ENCODE results near the gene RSAD1. TPM values are rescaled to one million over a fixed set of nuclear protein-coding genes. Genes with fewer than 3 reads are reported as not detected.

The RSAD1 gene
- total and polyA plus RNA-seq, 10 of the 15 experiments (the other 5 are each of a cell fraction or from before 2014, with no cell fraction given), result 2.5 to 28.1 (median 22.6) TPM

DNA sequence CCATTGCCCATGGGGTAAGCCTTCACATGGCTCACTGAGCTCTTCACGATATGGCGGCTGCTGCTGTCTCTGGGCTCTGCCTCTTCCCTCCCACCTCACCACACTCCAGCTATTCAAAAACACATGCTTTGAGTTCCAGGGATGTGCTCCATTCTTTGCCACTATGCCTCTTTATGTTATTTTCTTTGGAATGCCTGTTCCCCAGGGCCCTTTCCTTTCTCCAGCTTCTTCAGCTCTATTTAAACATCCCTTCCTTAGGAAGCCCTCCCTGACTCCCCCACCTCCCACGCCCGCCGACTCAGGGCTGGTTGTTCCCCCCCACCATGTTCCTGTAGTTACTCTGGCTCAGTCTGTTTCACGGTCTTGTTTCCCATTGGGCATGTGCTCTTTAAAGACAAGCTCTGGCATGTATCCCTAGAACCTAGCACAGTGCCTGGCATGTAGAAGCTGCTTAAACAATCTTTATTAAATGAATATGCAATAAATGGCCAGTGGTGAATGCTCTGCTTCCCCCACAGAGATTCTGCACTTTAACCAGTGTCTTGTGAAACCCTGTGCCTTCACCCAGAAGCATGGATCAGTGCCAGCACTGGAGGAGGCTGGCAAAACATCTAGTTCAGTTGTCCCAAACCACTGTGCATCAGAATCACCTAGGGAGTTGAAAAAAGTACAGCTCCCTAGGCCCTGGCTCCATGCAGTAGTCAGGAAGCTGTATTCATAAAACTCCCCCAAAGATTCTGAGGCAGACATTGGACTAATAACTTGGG is 36.5 kb downstream of the RSAD1 start:
- no peaks in the 10 kb centered on the region for H3K36me3 ChIP-seq (ENCODE audit: control insufficient read depth in 2 of 2, insufficient read depth in 2 of 2, low read length in 1 of 2)
- no peak overlapping the region for H3K27ac ChIP-seq (ENCODE audit: control insufficient read depth, insufficient read depth)
- in situ Hi-C loops (cut with MboI), result no loop called here
- H4K20me1 ChIP-seq (ENCODE audit: control insufficient read depth, insufficient read depth), result no peaks in the 10 kb centered on the region
- intact Hi-C loops (cut with micrococcal nuclease; ENCODE audit: unreplicated experiment), result no loop called here
- no peaks in the 10 kb centered on the region for H3K9me3 ChIP-seq (replicated peaks; ENCODE audit: control insufficient read depth, insufficient read depth, low read length)
- H3K4me1 ChIP-seq (ENCODE audit: control insufficient read depth, insufficient read depth, low read length), result peaks cover 10% of the 10 kb centered on the region
- no TSS peak for BruUV-seq (replicated peaks)
- DNase-seq (ENCODE audit: low read depth, low spot score) (no peak), FAIRE-seq (no peak), ATAC-seq (no peak)
- SMC1A ChIA-PET (ENCODE audit: uncharacterized antibody, unreplicated experiment), result interaction anchor here (1.1 to 1.3 kb wide), 2 partner anchors 9 to 31 kb away, joined by 3 to 5 read pairs; partner anchors contain the start of gene SPATA20
- no peaks in the 10 kb centered on the region for H3K79me2 ChIP-seq (ENCODE audit: control insufficient read depth, insufficient read depth, low read length)
- no peak overlapping the region for H3K4me3 ChIP-seq
- CTCF ChIA-PET, result interaction anchor here (0.6 kb wide), 1 partner anchor 313 kb away, joined by 3 read pairs; no protein-coding TSS in a partner anchor
- no peak overlapping the region for H3K9ac ChIP-seq (ENCODE audit: control insufficient read depth, insufficient read depth, low read length)
- no peaks in the 10 kb centered on the region for H3K27me3 ChIP-seq (replicated peaks in 1 of 2; ENCODE audit: control insufficient read depth in 2 of 2, insufficient read depth in 2 of 2, low read length in 1 of 2)
- WGBS (ENCODE audit: insufficient coverage, insufficient replicate concordance, low lambda C conversion rate, missing lambda C conversion rate), result 90% methylated on average over 6 of the region's 6 CpGs
- H3K4me2 ChIP-seq (ENCODE audit: control insufficient read depth, insufficient read depth), result no peak overlapping the region
- no peak overlapping the region for H2AFZ ChIP-seq (ENCODE audit: control insufficient read depth, low read depth, low read length)
- RAD21 ChIA-PET (ENCODE audit: unreplicated experiment), result interaction anchor here (0.8 to 1.5 kb wide), 2 partner anchors 16 to 27 kb away, joined by 3 read pairs; no protein-coding TSS in a partner anchor
- POLR2A ChIA-PET, result no interaction called here
- TF ChIP-seq TAF1 (IDR thresholded peaks at IDR 0.05; ENCODE audit: borderline replicate concordance, low read depth, low read length) (no peak), ZNF207 (IDR thresholded peaks at IDR 0.05; ENCODE audit: borderline replicate concordance) (no peak), RB1 (IDR thresholded peaks at IDR 0.05; ENCODE audit: borderline replicate concordance) (no peak), KDM1A (IDR thresholded peaks at IDR 0.05; ENCODE audit: borderline replicate concordance) (no peak), NR2F1 (conservative IDR thresholded peaks at IDR 0.05) (no peak), CEBPB (IDR thresholded peaks at IDR 0.05; ENCODE audit: borderline replicate concordance in 1 of 2, low read depth in 2 of 2, low read length in 2 of 2) (no peak), PML (IDR thresholded peaks at IDR 0.05; ENCODE audit: low read length) (no peak), SRF (IDR thresholded peaks at IDR 0.05; ENCODE audit: low read depth in 2 of 2, low read length in 2 of 2) (no peak)
- TF ChIP-seq, protein P1, sequence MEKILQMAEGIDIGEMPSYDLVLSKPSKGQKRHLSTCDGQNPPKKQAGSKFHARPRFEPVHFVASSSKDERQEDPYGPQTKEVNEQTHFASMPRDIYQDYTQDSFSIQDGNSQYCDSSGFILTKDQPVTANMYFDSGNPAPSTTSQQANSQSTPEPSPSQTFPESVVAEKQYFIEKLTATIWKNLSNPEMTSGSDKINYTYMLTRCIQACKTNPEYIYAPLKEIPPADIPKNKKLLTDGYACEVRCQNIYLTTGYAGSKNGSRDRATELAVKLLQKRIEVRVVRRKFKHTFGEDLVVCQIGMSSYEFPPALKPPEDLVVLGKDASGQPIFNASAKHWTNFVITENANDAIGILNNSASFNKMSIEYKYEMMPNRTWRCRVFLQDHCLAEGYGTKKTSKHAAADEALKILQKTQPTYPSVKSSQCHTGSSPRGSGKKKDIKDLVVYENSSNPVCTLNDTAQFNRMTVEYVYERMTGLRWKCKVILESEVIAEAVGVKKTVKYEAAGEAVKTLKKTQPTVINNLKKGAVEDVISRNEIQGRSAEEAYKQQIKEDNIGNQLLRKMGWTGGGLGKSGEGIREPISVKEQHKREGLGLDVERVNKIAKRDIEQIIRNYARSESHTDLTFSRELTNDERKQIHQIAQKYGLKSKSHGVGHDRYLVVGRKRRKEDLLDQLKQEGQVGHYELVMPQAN (conservative IDR thresholded peaks at IDR 0.05), result no peak
- TF ChIP-seq, protein P2, sequence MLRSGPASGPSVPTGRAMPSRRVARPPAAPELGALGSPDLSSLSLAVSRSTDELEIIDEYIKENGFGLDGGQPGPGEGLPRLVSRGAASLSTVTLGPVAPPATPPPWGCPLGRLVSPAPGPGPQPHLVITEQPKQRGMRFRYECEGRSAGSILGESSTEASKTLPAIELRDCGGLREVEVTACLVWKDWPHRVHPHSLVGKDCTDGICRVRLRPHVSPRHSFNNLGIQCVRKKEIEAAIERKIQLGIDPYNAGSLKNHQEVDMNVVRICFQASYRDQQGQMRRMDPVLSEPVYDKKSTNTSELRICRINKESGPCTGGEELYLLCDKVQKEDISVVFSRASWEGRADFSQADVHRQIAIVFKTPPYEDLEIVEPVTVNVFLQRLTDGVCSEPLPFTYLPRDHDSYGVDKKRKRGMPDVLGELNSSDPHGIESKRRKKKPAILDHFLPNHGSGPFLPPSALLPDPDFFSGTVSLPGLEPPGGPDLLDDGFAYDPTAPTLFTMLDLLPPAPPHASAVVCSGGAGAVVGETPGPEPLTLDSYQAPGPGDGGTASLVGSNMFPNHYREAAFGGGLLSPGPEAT (IDR thresholded peaks at IDR 0.05; ENCODE audit: low read depth), result no peak
- TF ChIP-seq, protein P3, sequence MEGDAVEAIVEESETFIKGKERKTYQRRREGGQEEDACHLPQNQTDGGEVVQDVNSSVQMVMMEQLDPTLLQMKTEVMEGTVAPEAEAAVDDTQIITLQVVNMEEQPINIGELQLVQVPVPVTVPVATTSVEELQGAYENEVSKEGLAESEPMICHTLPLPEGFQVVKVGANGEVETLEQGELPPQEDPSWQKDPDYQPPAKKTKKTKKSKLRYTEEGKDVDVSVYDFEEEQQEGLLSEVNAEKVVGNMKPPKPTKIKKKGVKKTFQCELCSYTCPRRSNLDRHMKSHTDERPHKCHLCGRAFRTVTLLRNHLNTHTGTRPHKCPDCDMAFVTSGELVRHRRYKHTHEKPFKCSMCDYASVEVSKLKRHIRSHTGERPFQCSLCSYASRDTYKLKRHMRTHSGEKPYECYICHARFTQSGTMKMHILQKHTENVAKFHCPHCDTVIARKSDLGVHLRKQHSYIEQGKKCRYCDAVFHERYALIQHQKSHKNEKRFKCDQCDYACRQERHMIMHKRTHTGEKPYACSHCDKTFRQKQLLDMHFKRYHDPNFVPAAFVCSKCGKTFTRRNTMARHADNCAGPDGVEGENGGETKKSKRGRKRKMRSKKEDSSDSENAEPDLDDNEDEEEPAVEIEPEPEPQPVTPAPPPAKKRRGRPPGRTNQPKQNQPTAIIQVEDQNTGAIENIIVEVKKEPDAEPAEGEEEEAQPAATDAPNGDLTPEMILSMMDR (IDR thresholded peaks at IDR 0.05 in 2 of 3, conservative IDR thresholded peaks at IDR 0.05 in 1 of 3; ENCODE audit: control insufficient read depth in 2 of 3, extremely low read depth in 1 of 3, insufficient read depth in 1 of 3, low read depth in 3 of 3, low read length in 3 of 3), result no peak
- TF ChIP-seq, protein P4, sequence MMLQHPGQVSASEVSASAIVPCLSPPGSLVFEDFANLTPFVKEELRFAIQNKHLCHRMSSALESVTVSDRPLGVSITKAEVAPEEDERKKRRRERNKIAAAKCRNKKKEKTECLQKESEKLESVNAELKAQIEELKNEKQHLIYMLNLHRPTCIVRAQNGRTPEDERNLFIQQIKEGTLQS (IDR thresholded peaks at IDR 0.05; ENCODE audit: borderline replicate concordance, extremely low read depth, low read depth, low read length), result no peak

Measured in GM12878 (cell line).